Ammon's horn (tissue), 1 donor: ENCODE results near the gene AIP.

ENCODE experiments used
- DNase-seq: peaks from one replicate; pipeline ENCODE4 v3.0.0-alpha.2; 2016; ENCODE audit warnings: low spot score

AIP gene

DNA sequence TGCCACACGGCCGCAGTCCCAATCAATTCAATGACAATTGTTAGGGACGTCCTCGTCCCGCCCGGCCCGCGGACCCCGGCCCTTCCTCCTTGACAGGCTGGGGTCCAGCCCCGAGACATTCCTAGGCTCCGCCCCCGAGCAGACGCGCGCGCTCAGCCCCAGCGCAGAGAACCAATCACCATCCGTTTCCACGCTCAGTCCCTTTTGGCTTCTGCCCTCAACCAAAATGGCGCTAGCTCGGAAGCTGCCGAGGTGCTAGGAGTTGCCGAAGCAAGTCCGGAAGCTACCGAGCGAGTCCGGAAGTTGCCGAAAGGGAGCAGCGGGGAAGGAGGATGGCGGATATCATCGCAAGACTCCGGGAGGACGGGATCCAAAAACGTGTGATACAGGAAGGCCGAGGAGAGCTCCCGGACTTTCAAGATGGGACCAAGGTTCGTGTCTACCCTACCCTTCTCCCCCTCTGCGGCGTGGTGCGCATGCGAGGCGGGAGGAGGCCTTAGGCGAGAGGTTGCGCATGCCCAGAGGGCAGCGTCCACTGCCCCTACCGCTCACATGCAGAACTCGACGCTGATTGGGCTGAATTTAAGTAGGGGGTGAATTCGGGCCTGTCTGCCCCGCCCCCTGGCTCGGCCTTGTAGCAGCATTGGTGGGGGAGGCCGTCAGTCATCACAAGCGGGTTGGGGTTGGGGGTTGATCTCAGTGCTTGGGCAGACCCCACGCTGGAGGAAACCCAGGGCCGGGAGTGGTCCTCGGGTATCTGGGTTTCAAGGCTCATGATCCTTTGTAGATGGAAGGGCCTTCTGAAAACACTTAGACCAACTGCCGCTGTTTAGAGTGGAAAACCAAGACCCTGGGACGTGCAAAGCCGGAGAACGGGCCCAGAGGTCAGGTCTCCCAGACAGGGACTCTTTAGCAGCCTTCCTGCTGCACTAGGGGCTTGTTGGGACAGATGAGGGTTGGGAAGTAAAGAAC is at the start of gene AIP:
TSS of gene AIP (plus strand) at position 200 of the 972 bp plus-strand sequence. CDS start at position 333, 133 bp downstream.
- DNase-seq: peak; percentile 98

DNA sequence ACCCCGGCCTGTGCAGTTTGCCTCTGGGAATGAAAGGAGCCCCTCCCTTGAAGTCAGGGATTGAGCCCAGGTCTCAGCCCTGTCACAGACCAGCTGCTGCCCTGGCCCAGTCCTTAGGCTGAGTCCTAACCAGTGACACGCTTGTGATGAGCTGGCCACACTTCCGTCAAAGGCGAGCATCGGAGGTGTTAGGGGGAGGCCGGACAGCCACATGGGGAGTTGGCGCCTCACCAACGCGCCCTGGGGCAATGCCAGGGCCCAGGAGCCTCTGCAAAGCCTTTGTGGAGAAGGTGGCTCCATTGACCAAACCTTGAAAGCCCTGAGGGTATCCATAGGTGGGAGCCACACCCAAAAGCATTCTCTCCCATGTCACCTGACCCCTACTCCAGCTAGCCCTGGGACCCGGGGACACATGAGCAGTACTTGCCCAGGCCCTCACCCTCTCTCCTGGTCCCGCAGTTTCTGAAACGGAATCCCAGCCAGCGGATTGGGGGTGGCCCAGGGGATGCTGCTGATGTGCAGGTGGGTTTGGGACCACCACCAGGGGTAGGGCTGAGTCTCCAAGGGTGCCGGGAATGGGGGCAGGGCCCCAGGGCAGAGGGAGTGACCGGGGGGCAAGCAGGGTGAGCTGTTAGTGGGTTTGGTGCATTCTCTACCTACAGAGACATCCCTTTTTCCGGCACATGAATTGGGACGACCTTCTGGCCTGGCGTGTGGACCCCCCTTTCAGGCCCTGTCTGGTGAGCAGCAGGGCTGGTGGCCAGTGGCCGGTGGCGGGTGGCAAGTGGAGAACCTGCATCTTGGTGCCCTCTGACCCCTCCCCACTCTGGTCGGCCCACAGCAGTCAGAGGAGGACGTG is 49.1 kb upstream of the AIP start:
- no peak for DNase-seq

DNA sequence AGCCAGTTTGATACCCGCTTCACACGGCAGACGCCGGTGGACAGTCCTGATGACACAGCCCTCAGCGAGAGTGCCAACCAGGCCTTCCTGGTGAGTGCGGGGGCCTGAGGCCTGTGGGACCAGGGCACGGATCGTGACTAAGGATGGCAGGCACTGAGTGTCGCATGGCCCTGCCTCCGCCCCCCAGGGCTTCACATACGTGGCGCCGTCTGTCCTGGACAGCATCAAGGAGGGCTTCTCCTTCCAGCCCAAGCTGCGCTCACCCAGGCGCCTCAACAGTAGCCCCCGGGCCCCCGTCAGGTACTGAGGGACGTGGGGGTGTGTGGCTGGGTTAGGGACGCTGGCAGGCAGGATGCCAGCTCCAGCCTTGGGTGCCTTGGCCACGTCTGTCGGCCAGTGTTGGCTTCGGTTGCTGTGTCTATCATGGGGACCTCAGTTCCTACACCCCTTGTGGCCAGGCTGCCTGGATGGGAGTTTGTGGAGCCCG is 48.4 kb upstream of the AIP start:
- no peak for DNase-seq

DNA sequence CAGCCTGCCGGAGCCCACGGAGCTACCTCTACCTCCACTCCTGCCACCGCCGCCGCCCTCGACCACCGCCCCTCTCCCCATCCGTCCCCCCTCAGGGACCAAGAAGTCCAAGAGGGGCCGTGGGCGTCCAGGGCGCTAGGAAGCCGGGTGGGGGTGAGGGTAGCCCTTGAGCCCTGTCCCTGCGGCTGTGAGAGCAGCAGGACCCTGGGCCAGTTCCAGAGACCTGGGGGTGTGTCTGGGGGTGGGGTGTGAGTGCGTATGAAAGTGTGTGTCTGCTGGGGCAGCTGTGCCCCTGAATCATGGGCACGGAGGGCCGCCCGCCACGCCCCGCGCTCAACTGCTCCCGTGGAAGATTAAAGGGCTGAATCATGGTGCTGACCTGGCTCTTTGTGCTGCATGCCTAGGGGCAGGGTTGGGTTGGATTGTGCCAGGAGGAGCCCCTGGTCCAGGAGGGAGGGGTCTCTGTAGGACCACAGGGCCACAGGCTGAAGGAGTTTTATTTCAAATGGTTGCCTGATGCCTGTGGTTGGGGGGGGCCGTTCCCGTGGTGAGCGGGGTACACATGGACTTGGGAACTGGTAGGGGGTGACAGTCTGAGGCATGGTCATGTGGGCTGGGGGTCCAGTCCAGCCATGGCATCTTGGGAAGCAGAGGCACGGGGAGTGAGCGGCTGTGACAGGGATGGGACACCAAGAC is 47.6 kb upstream of the AIP start:
- DNase-seq: no peak

DNA sequence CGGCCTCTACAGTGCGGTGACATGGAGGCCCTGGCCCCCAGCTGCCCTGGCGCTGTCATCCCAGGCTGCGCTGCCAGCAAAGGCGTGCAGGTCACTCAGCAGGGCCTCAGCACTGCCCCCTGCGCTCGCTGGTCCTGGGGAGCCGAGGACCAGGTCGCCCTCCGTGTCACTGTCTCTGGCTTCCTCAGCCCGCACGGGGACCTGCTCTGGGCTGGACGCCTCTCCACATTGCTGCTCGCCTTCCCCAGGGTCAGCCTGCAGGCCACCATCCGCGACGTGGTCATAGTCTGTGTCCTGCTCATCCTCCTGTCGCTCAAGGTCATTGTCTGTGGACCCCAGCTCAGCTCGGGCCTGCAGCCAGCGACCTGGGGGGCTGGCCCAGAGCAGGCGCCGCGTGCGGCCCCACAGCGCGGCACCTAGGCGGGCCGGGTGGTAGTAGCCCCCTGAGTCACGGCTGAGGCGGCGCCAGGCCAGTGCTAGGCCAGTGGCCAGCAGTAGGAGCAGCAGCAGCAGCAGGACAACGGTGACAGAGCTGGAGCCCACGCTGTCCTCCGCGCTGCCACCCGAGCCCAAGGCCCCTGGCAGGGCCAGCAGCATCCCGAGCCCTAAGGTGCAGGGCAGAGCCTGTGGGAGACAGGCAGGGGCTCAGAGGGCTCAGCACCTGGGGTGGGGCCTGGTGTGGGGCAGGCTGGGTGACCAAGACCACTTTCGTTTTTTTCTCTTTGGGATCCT is 46.9 kb upstream of the AIP start:
- DNase-seq: no peak

DNA sequence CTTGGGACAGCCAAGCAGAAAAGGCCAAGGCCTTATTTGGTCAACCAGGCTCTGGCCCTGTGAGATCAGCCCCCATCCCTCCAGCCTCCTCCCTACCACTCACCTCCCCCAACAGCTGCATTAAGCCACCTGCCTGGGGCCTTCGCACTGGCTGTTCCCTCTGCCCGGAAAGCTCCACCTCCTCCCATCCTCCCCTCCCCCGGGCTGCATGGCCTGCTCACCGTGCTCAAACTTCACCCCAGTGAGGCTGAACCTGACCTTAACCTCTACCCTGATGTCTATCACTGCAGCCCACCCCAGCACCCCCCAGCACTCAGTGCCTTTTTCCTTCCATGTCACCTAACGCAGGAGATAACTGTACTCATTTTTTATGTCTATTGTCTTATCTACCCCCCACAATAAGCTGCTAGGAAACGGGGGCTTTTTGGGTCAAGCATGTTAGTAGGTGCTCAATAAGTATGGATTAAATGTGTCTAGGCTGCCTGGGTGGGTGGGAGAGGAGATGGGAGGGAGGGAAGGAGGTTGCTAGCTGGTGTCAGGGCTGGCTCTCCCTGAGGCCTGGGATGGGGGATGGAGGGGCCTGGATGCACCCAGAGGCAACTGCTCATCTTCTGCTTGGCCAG is 46.3 kb upstream of the AIP start:
- no peak for DNase-seq

DNA sequence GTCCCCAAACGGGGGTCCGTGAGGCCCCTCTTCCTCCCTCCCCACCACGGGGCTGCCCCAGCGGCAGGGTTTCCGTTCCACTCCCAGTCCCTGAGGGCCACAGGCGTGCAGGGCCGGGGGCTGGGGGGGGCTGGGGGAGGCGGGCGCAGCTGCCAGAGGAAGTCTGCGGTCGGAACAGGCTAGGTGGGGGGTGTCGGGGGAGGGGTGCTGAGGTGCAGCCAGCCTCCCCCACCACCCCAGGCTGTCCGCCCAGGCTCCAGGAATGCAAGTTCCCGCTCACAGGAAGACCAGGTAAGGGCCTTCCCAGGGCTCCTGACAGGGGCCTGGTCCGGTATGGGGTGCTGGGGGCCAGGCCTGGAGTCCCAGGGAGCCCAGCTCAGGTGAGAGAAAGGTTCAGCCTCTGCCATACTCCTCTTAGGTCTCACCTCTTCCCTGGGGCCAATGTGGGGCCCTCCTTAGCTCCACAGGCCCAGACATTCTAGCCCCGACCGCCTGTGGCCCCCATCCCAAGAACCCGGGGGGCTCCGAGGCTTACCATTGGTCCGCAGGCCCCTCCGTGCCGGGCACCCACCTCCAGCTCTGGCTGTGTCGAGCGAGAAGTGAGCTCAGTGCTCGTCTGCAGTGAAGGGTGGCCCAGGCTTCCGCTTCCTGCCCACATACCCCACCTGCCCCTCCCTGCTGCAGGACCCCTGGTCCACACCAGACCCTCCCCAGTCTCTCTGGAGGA is 45.6 kb upstream of the AIP start, which contains the start of gene PTPRCAP:
TSS of gene PTPRCAP (minus strand) at position 601 of the 727 bp plus-strand sequence. CDS start at position 538, 63 bp downstream.
- DNase-seq: no peak

DNA sequence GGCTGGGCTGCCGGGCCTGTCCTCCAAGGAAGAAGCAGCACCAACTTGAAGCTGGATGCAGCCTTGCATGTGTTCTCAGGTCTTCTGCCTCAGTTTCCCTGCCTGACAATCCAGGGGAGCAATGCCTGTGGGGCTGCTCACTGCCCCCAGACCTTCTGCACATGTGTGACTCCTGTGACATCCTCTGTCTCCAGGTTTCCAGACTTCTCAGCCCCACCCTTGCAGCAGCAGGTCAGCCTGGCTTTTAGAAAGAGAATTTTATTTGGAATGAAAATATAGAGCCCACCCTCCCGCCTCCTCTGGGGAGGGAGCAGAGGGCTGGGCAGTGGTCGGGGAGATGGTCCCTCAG is 45.0 kb upstream of the AIP start:
- DNase-seq: no peak

DNA sequence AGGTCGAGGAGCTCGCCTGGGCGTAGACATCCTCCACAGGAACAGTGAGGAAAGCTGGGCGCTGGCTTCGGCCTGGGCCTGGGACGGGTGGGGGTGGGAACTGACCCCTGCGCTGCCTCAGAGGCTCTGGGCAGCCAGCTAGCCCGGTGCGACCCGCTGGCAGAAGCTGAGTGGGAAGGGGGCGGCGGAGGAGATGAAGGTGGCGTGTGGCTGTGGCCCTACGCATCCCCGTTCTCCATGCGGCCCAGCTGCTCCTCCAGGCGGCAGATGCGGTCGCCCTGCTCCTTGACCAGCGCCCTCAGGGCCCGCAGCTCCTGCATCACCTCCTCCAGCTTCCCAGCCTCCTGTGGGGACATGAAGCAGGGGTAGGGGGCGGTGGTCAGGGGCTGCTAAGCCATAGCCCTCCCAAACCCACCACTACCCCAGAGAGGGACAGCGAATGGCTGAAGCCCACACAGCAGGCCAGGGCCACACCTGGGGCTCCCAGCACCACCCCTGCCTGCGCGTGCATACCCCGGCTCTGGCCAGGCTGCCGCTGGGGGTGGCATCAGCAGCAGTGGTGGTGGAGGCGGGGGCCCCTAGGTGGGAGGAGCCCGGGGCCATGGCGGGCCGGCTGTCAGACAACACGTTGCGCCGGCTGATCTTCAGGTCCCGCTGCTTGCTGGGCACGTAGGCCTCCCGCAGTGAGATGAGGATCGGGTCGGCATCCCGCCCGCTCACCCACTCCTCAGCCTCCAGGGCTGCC is 44.5 kb upstream of the AIP start:
- DNase-seq: no peak

DNA sequence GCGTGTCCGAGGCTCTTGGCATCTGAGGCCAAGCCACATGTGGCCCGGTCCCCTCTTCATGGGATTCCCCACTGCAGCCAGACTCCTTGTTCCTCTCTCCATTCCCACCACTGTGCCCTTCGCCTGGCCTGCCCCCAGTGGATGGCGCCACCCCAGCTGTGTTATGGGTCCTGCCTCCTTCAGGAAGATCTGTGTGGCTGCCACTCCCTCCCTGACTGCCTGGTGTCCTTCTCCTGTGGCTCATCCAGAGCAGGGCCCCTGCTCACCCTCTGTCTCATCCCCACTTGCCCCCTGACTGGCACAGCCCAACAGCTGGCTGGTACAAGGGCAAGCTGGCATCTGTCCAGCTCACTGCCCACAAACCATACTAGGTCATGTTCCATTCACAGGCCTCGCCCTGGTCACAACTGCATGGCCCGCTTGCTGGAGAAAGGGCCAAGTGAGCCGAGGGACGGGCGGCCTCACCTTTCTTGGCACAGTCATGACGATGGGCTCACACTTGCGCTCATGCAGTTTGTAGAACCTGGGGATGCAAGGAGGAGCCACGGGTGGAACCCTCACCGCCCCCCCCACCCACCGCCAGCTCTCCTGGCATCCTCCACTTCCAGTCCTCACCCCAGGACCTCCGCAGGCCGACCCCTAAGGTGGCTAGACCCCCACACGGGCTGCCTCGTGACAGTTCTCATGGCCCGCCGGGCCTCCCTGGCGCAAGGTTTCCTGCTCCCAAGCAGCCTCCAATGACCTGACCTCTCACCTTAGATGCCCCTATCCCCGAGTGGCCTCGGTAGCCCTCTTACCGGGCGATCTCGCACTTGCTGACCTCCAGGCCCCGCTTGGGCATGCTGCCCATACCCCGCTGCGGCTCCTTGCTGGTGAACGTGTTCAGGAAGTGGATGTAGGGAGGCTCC is 43.3 kb upstream of the AIP start:
- DNase-seq: peak; percentile 58

DNA sequence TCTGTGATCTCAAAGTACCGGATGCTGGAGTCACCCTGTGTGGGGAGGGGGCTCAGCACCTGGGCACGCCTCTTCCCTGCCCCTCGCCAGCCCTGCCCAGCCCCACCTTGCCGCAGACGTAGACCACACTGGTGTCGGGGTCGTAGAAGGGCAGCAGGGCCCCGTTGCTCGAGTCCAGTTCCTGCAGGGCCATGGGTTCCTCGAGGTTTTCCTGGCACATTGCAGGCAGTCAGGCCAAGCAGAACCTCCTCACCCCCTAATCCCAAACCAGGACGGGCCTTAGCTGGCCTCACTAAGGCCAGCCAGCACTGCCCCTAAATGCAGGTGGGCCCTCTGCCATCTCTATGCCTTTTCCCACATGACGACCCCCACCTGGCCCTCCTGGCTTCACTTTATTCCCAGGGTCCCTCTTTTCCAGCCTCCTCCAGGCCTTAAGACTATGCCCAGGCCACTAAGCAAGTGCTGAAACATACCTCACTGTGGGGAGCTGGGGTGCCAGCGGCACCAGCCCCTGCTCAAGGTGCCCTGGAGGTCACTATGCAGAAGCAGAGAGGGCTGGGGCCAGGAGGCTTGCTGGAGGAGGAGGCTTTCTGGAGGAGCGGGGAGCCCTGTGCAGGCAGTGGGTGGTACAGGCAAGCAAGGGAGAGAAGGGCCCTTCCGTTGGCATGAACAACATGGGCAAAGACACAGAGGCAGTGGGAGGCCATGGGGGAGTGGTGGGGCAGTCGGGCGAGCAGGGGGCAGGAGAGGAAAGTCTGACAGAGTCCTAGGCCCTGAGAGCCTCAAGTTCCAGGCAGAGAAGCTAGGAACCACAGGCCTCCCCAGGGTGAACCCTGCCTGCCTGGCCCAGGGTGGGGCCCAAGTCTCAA is 42.4 kb upstream of the AIP start:
- DNase-seq: no peak

DNA sequence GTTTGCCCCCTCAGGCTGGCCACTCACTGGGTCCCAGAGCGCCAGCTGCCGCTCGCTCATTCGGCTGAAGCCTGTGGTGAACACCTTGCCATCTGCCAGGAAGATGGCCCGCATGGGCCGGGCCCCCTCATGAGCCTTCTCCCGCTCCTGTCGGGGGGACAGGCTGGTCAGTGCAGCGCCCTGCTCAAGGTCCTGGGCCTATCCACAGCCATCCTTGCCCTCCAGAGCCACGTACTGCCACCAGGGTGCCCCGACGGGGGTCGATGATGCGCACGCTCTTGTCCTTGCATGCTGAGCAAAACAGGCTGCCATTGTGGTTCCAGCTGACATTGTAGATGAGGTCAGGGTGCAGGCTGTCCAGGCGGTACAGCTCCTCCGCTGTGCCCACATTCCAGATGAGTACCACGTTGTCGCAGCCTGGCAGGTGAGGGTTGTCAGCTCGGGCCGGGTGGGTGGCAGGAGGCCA is 41.7 kb upstream of the AIP start:
- DNase-seq: no peak

DNA sequence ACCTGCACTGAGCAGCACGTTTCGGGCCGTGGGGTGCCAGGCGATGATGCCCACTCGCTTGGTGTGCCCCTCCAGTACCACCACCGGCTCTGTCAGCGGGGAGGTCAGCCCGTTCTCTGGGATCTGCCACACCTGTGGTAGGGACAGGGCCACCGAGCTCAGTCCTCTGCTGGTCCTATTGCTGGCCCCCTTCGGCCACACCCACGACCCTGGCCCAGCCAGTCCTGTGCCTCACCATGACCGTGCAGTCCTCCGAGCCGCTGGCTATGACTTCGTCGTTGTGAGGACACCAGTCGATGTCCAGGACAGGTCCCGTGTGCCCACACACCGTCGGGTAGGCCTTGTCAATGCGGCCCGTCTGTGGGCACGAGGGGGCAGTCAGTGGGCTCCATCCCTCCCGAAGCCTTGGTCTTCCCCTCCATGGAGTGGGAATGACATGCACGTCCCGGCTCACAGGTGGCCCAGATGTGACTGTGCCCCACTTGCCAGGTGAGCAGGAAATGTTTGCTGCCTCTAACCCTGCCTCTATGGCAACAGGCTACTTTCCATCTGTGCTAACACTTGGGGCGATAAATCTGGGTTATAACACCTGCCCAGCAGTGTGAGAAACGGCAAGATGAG is 41.0 kb upstream of the AIP start:
- DNase-seq: no peak

DNA sequence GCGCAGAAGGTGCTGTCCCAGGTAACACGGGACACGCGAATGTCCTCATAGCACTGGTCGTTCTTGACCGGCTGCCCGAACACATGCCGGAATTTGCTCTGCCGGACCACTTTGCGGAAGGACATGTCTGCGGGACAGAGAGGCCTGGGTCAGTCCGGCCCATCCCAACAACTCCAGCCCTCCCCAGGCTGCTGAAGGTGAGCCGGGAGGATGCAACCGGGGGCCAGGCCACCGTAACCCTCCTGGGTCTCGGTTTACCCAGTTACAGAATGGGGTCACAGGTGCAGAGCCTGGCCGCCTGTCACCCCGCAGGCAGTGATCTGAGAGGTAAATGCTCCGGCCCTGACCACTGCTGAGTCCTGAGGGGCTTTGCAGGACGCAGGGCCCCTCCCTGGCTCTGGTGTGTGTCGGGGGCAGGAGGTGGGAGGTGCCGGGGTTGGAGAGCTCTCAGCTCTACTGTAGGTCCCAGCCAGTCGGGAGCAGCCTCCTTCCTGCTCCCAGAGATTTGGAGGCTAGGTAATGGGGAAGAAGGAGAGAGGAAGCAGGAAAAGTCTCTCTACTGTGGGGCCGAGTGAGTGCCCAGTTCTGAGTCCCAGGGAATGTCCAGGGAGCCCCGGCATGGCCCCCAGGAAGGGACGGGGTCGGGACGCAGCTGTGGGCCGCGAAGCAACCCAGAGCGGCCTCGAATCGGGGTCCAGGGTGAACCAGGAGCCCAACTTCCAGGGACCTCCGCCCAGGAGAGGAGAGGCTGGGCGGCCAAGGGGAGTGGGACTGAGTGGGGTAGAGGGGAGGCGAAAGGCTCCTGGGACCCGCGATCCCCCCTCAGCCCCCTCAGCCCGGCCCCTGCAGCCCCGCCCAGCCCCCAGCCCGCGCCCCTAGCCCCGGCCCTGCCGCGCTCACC is 40.1 kb upstream of the AIP start:
- no peak for DNase-seq

DNA sequence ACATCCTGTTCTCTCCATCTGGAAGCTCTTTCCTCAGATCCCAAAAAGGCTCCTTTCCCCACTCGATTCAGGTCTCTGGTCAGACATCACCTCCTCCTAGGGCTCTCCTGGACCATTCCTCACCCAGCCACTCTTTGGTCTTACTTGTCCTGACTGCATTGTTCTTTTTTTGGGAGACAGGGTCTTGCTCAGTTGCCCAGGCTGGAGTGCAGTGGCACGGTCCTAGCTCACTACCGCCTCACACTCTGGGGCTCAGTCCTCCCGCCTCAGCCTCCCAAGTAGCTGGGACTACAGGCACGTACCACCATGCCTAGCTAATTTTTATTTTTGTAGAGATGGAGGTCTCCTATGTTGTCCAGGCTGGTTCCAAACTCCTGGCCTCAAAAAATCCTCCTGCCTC is 37.3 kb upstream of the AIP start:
- DNase-seq: no peak

DNA sequence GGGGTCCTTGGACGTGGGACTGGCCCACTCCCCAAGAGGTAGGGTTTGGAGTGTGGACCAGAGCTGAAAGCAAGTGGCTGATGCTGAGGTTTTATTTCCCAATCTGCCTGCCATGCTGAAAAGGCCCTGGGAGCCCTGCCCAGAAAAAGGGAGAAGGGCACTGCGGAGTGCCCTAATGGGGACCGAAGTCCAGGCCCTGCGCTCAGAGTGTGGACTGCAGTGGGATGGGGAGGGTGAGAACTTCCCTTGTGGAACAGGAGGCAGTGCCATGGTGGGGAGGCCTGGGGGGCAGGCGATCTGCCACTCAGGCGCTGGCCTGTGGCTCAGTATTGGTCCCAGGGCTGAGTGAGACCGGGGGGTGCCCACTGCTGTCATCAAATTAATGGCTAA is 34.6 kb upstream of the AIP start:
- no peak for DNase-seq
